ENCODE data around the gene PITHD1. TPM values are rescaled to one million over a fixed set of nuclear protein-coding genes. Genes with fewer than 3 reads are reported as not detected.
"Not testable (repeated sequence)": the region's sequence is repeated elsewhere in the genome, so short reads cannot be mapped to it uniquely, and the experiment has no call there.

Gene PITHD1, protein sequence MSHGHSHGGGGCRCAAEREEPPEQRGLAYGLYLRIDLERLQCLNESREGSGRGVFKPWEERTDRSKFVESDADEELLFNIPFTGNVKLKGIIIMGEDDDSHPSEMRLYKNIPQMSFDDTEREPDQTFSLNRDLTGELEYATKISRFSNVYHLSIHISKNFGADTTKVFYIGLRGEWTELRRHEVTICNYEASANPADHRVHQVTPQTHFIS
- total RNA-seq (ENCODE audit: insufficient read depth, low replicate concordance): 46.7 TPM

- peak; percentile 88 for DNase-seq (ENCODE audit: low spot score)
Measured at GRCh38 chr1:23777979-23778814, at the start of gene PITHD1. Gene PITHD1, plus strand, starts transcription at chr1:23778418. Its CDS starts 98 bp downstream, at chr1:23778516.

DNA sequence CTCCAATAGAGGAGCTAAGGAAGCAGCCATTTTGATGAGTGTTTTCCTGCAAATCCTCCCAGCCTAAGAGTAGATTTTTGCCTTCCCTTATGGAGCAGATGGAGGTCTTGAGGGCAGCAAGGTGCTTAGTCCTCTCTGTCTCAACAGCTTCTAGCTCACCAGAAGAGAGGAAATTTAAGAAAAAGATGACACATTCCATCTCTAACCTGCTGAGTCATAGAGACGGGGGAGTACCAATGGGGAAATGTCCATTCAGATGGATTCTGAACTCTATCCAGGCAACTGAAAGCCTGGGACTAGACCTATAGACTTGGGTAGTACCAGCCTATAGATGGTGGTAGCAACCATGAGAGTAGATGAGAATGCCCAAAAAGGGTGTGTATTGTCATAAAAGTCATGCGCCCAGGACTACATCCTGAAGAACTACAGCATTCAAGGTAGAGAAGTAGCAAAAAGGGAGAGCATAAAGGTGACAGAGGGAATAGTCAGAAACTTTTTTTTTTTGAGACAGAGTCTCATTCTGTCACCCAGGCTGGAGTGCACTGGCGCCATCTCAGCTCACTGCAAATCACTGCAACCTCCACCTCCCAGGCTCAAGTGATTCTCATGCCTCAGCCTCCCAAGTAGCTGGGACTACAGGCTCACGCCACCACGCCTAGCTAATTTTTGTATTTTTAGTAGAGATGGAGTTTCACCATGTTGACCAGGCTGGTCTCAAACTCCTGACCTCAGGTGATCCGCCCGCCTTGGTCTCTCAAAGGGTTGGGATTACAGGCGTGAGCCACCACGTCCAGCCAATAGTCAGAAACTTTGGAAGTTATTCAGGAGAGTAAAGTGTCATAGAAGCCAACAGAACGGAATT, 45.6 kb upstream of the PITHD1 start:
- no peak for DNase-seq (ENCODE audit: low spot score)

- not testable (repeated sequence) for DNase-seq (ENCODE audit: low spot score)
Measured at GRCh38 chr1:23733281-23733680, 44.9 kb upstream of the PITHD1 start.

- no peak for DNase-seq (ENCODE audit: low spot score)
Measured at GRCh38 chr1:23736437-23737134, 41.6 kb upstream of the PITHD1 start.

DNA sequence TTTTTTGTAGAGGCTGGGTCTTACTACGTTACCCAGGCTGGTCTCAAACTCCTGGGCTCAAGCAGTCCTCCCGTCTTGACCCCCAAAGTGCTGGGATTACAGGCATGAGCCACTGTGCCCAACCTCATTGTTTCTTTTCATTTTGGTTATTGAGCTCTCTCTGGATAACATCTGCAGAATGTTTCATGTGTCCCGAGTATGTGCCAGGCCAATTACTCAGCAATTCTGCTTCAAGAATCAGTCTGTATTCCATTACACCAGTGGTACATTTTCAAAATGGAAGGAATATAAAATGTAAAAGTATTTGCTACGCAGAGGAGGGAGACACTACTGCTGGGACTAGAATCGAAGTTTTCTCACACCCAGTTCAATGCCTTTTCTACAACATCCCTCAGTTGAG, 36.6 kb upstream of the PITHD1 start:
- no peak for DNase-seq (ENCODE audit: low spot score)

GRCh38 chr1:23742670-23743286, 35.4 kb upstream of the PITHD1 start:
- DNase-seq (ENCODE audit: low spot score): peak; percentile 26

GRCh38 chr1:23743287-23744152, 34.7 kb upstream of the PITHD1 start, which contains the start of gene ELOA:
Gene ELOA, plus strand, starts transcription at chr1:23743471. Its CDS starts 33 bp downstream, at chr1:23743504.
- peak; percentile 86 for DNase-seq (ENCODE audit: low spot score)

DNA sequence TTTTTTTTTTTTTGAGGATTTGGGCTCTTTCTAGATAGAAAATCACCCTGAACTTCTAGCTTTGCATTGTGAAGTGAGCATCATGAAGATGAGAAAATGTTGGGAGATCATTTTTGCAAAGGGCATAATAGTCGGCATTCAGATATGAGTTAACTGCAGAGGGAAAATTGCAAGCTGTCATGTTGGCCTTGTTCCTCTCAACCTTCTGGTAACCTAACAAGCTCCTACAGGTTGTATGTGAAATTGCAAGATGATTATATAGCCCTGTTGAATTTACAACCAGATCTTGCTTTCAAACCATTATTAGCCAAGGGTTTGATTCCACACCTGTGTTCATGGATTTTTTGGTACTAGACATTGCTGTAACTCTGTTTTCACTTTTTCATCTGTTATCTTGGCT, 32.7 kb upstream of the PITHD1 start:
- DNase-seq (ENCODE audit: low spot score): no peak

DNA sequence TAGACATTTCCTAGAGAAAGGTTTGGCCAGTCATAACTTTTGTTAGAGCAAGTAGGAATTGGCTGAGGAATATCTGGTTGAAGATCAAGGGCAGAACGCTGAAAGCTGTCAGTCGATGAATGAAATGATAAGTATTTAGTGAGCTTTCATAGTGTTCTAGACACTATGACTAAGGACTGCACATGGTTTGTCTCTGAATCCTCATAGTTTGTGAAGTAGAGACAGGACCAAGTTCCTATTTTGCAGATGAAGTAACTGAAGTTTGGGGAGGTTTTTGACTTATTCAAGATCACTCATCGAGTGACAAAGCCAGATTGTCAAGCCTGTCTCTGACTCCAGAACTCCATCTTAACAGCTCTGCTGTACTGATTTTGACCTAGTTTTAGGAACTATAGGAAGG, 30.2 kb upstream of the PITHD1 start:
- no peak for DNase-seq (ENCODE audit: low spot score)

DNA sequence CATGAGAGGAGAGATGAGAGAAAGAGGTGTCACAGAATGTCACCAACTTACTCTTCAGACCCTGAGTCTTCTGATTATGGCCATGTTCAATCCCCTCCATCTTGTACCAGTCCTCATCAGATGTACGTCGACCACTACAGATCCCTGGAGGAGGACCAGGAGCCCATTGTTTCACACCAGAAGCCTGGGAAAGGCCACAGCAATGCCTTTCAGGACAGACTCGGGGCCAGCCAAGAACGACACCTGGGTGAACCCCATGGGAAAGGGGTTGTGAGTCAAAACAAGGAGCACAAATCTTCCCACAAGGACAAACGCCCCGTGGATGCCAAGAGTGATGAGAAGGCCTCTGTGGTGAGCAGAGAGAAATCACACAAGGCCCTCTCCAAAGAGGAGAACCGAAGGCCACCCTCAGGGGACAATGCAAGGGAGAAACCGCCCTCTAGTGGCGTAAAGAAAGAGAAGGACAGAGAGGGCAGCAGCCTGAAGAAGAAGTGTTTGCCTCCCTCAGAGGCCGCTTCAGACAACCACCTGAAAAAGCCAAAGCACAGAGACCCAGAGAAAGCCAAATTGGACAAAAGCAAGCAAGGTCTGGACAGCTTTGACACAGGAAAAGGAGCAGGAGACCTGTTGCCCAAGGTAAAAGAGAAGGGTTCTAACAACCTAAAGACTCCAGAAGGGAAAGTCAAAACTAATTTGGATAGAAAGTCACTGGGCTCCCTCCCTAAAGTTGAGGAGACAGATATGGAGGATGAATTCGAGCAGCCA, 27.0 kb upstream of the PITHD1 start:
- no peak for DNase-seq (ENCODE audit: low spot score)

- DNase-seq (ENCODE audit: low spot score): no peak
Measured at GRCh38 chr1:23751815-23752200, 26.4 kb upstream of the PITHD1 start.

GRCh38 chr1:23752909-23753308, 25.3 kb upstream of the PITHD1 start:
- DNase-seq (ENCODE audit: low spot score): no peak

- DNase-seq (ENCODE audit: low spot score): no peak
Measured at GRCh38 chr1:23756676-23757075, 21.5 kb upstream of the PITHD1 start.

GRCh38 chr1:23757812-23758211, 20.4 kb upstream of the PITHD1 start:
- no peak for DNase-seq (ENCODE audit: low spot score)

DNA sequence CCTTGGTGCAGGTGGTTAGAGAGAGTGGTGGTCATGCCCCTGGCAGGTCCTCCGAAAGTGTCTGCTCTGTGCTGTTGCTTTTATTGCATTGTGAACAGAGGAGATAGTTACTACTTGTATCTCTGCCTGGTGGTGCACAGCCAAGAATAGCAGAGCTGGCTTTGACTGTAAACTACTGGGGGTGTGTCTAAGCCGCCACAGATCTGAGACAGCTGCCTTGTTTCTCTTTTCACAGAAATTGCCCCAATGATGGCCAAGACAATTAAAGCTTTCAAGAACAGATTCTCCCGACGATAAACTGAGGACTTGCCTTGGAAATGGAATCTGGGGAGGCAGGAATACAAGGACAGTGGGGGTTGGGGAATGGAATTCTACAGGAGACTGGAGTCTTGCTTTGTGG, 18.9 kb upstream of the PITHD1 start:
- no peak for DNase-seq (ENCODE audit: low spot score)

GRCh38 chr1:23763041-23763577, 15.1 kb upstream of the PITHD1 start:
- DNase-seq (ENCODE audit: low spot score): no peak

DNA sequence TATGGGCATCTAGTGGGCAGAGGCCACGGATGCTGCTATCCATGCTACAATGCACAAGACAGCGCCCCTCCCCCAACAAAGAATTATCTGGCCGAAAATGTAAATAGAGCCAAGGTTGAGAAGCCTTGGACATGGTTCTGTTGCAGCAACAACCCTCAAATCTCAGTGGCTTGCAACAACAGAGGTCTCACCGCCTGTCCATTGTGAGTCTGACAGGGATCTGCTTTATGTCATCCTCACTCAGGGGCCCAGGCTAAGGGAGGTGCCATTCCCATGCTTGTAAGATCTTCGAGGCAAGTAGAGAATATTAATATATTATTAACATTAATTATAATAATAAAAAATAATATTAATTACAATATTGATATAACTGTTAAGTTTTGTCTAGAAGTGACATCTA, 9.5 kb upstream of the PITHD1 start:
- no peak for DNase-seq (ENCODE audit: low spot score)

DNA sequence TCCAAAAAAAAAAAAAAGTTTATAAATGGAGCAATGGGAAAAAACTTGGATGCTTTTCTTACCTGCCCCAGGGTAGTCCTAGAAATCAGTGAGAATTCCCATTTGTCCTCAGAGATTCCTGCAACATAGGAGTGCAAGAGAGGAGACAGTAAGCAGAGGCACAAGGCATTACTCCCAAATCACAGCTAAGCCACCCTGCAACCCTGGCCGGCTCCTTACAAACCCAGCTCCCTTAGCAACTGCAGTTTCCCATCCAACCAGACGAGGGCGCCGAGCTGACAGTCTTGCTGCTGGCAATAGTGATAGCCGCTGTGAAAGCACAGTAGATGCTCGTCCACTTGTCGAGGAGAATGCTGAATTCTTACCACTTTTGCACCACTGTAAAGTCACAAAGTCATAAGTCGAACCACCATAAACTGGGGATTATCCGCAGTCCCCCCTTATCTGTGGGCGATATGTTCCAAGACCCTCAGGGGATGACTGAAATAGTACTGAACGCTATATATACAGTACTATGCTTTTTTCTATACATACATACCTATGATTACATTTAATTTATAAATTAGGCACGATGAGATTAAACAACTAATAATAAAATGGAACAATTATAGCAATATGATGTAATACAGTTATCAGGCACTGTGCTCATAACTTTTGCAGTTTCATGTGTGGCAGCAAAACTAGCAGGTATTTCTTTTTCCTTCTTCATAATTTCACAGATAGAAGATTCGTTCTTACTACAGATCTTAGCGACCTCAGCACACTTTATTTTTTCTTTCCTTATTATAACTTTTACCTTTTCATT, 6.0 kb upstream of the PITHD1 start:
- DNase-seq (ENCODE audit: low spot score): peak; percentile 87

Data from umbilical cord (tissue), 2 donors.